Calu3 (cell line): Measurements from ENCODE around the gene CIRBP. TPM values are rescaled to one million over a fixed set of nuclear protein-coding genes. Genes with fewer than 3 reads are reported as not detected.

ENCODE experiments used
- BruUV-seq: library from RNA; stranded (reverse); fragments of 400-500 nt; replicated peaks from 2 replicates; lab custom pipeline; 2021; lab: Mats Ljungman, UMichigan
- CTCF ChIA-PET: fragments of 300-600 bp; sonication (Branson Sonifier 250); formaldehyde crosslinking; loops from one replicate; lab custom pipeline; 2022; ENCODE audit warnings: antibody characterized with exemption; lab: Charles Lee
- DNase-seq: peaks from one replicate; pipeline ENCODE4 v3.0.0; 2022
- H3K27ac Mint-ChIP-seq: one replicate; pipeline ENCODE4 v1.8.0; 2022; ENCODE audit warnings: mixed read lengths; ENCODE audit not compliant: unreplicated experiment
- H3K27me3 Mint-ChIP-seq: one replicate; pipeline ENCODE4 v1.8.0; 2022; ENCODE audit warnings: mixed read lengths; ENCODE audit not compliant: unreplicated experiment
- H3K36me3 Mint-ChIP-seq: one replicate; pipeline ENCODE4 v1.8.0; 2022; ENCODE audit warnings: mild to moderate bottlenecking, moderate library complexity, mixed read lengths; ENCODE audit not compliant: insufficient read depth, unreplicated experiment
- H3K4me1 Mint-ChIP-seq: one replicate; pipeline ENCODE4 v1.8.0; 2022; ENCODE audit warnings: mild to moderate bottlenecking, low read depth, mixed read lengths; ENCODE audit not compliant: unreplicated experiment
- H3K4me3 Mint-ChIP-seq: one replicate; pipeline ENCODE4 v1.8.0; 2022; ENCODE audit warnings: mild to moderate bottlenecking, low read depth, moderate library complexity, mixed read lengths; ENCODE audit not compliant: unreplicated experiment
- H3K9me3 Mint-ChIP-seq: one replicate; pipeline ENCODE4 v1.8.0; 2022; ENCODE audit warnings: low read depth, mixed read lengths; ENCODE audit not compliant: unreplicated experiment
- intact Hi-C: fragments of 100-400 bp; cut with micrococcal nuclease; formaldehyde crosslinking; loops from one replicate; pipeline ENCODE4 v1.10.0; 2022; ENCODE audit not compliant: unreplicated experiment
- total RNA-seq: library from RNA; stranded (reverse); gene quantifications from 2 replicates; pipeline ENCODE4 v1.2.3, GENCODE V29; 2022
- TF ChIP-seq, protein P1 (sequence below): fragments of 200-600 bp; IDR thresholded peaks from one replicate; pipeline ENCODE4 v1.8.0; 2022; ENCODE audit warnings: antibody characterized with exemption; ENCODE audit not compliant: unreplicated experiment

The CIRBP gene
- total RNA-seq, 1 experiment from 2014 or later = 102 TPM

DNA sequence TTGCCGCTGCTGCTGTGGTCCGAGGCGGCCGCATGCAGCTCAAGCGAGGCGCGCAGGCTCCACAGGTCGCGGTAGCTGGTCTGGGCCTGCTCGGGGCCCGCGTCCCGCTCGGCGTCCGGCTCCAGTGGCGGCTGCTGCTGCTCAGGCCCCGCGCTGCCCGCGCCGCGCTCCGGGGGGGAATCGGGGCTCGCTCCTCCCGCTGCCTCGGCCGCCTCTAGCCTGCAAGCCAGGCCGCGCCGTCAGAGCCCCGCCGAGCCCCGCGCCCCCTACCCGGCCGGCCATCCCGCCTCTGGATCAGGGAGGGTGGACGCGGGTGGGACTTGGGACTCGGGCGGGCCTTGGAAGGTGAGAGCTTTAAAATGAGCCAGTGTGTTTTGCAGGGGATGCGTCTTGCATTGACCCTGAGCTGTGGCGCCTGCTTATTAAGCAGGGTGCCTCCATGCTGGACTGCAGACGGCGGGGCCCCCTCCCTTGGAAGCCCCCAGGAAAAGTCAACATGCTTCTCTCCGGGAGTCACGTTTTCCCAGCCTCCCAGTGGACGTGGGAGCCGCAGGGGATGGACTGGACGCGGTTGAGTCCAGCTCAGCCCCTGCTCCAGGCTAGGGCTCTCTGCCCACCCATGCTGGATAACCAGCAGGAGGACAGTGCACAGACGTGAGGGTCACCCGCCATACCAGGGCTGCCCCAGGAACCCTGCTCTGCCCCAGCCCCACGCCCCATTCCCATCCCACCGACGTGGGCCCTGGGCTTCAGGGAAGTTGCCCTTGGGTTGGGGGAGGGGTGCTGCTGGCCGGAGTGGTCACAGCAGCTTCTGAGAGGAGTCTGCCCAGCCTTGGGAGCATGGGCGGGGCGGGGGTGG lies 39.0 kb upstream of the CIRBP start:
- DNase-seq = no peak
- Mint-ChIP-seq H3K4me3 (no peak overlapping the region), H3K9me3 (no peaks in the 10 kb centered on the region), H3K36me3 (peaks cover 22% of the 10 kb centered on the region), H3K27ac (no peak overlapping the region), H3K4me1 (peaks cover 14% of the 10 kb centered on the region), H3K27me3 (no peaks in the 10 kb centered on the region)
- intact Hi-C loops = no loop called here
- TF ChIP-seq, protein P1, sequence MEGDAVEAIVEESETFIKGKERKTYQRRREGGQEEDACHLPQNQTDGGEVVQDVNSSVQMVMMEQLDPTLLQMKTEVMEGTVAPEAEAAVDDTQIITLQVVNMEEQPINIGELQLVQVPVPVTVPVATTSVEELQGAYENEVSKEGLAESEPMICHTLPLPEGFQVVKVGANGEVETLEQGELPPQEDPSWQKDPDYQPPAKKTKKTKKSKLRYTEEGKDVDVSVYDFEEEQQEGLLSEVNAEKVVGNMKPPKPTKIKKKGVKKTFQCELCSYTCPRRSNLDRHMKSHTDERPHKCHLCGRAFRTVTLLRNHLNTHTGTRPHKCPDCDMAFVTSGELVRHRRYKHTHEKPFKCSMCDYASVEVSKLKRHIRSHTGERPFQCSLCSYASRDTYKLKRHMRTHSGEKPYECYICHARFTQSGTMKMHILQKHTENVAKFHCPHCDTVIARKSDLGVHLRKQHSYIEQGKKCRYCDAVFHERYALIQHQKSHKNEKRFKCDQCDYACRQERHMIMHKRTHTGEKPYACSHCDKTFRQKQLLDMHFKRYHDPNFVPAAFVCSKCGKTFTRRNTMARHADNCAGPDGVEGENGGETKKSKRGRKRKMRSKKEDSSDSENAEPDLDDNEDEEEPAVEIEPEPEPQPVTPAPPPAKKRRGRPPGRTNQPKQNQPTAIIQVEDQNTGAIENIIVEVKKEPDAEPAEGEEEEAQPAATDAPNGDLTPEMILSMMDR = no peak
- BruUV-seq = no TSS peak
- CTCF ChIA-PET = no interaction called here

DNA sequence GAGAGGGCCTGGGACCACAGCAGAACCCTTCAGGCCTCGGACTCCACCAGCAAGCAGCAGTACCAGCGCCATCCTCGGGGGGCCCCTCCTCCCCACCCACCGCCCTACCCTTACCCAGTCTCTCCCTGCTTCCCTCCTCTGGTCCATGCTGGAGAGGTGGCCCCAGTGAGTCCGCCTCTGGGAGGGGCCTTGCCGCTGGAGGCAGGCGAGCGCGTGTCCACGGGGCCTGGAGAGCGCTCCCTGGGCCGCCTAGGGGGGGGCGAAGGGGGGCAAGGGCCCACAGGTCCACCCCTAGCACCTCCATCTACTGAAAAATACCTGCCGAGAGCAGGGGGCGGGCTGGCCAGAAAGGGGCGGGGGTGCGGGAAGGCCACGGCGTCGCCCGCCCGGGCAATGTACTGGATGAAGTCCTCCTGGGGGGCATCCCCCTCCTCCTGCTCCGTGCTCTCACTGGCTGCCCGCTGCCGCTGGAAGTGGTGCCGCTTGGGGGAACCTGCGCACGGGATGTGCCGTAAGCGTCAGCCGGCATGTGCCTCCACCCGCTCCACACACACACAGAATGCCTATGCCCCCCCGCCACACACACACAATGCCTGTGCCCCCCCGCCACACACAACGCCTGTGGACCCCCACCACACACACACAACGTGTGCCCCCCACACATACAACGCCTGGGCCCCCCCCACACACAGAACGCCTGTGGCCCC lies 38.2 kb upstream of the CIRBP start:
- no TSS peak for BruUV-seq
- Mint-ChIP-seq H3K36me3 (peaks cover 23% of the 10 kb centered on the region), H3K9me3 (no peaks in the 10 kb centered on the region), H3K4me1 (peaks cover 14% of the 10 kb centered on the region), H3K27me3 (no peaks in the 10 kb centered on the region), H3K4me3 (no peak overlapping the region), H3K27ac (no peak overlapping the region)
- intact Hi-C loops = no loop called here
- CTCF ChIA-PET = no interaction called here
- no peak for DNase-seq
- TF ChIP-seq, protein P1 = no peak

DNA sequence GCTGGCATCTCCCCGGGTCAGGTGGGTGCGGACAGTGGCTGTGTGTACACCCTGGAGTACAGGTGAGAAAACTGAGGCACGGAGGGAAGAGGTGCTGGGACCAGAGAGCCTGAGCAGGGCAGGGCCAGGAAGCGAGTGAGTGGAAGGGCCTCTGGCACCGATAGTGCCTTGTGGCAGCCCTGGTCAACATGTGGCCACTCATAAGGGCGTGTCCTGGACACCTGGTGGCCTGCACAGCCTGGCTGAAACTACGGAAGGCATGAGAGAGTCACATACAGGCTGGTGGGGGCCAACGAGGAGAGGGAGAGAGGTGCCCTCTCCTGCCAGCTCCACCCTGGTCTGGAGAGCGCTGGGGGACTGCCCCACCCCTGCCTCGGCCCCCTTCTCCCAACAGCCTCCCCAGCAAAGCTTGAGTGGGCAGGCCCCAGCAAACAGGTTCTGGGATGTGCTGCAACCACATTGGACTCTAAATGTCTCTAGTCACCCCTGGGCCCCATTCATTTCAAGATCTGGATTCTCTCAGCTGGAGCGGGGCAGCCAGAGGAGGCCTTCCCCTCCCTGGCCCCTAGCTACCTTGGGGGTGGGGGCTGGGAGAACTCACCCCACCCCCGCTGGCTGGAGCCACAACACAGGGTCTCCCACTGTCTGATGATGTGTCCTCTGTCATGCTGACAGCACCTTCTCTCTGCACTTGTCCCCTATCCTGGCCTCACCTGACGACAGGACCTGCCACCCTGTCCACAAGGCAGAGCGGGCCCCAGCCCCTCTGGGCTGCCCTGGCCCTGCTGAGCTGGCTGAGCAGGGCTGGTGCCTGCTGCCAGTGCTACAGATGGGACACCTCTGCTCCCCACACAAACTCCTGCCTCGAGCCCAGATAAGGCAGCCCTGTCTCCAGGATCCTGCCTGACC lies 37.1 kb upstream of the CIRBP start:
- CTCF ChIA-PET = no interaction called here

DNA sequence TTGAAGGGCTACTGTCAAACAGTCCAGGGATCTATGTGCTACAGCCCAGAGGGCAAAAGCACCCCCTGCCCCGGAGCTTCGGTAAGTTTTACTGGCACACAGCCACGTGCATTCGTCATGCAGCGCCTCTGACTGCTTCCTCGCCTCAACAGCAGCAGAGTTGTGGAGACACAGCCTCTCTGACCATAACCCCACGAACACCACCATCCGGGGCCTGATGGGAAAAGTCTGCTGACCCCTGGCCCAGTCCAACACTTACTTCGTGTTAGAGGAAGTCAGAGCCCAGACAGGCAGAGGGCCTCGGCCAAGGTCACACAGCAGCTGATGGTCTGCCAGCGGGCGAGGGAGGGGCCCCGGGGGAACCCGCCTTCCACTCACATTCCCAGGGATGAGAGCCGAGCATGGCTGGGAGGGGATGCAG lies 36.5 kb upstream of the CIRBP start:
- Mint-ChIP-seq H3K27ac (no peak overlapping the region), H3K9me3 (no peaks in the 10 kb centered on the region), H3K27me3 (no peaks in the 10 kb centered on the region), H3K36me3 (peaks cover 28% of the 10 kb centered on the region), H3K4me3 (no peak overlapping the region), H3K4me1 (peaks cover 14% of the 10 kb centered on the region)
- TF ChIP-seq, protein P1 = no peak
- intact Hi-C loops = no loop called here
- BruUV-seq = no TSS peak
- no peak for DNase-seq
- CTCF ChIA-PET = no interaction called here

More for the DNA sequence above, 37.1 kb upstream of the CIRBP start:
- no peak for DNase-seq
- Mint-ChIP-seq H3K4me3 (no peak overlapping the region), H3K4me1 (peaks cover 14% of the 10 kb centered on the region), H3K36me3 (peaks cover 29% of the 10 kb centered on the region), H3K9me3 (no peaks in the 10 kb centered on the region), H3K27me3 (no peaks in the 10 kb centered on the region), H3K27ac (no peak overlapping the region)
- intact Hi-C loops = no loop called here
- TF ChIP-seq, protein P1 = no peak
- BruUV-seq = no TSS peak
